Diencephalon (tissue), 1 donor: ENCODE results near the gene PRAMEF2. TPM values are rescaled to one million over a fixed set of nuclear protein-coding genes. Genes with fewer than 3 reads are reported as not detected.

ENCODE experiments used
- total RNA-seq: library from RNA; depleted of rRNA; stranded (reverse); fragments of >200 nt; gene quantifications from one replicate; pipeline ENCODE4 v1.2.3, GENCODE V29; 2014

Gene PRAMEF2, protein sequence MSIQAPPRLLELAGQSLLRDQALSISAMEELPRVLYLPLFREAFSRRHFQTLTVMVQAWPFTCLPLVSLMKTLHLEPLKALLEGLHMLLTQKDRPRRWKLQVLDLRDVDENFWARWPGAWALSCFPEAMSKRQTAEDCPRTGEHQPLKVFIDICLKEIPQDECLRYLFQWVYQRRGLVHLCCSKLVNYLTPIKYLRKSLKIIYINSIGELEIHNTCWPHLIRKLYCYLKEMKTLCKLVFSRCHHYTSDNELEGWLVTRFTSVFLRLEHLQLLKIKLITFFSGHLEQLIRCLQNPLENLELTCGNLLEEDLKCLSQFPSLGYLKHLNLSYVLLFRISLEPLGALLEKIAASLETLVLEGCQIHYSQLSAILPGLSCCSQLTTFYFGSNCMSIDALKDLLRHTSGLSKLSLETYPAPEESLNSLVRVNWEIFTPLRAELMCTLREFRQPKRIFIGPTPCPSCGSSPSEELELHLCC
- not detected for total RNA-seq

DNA sequence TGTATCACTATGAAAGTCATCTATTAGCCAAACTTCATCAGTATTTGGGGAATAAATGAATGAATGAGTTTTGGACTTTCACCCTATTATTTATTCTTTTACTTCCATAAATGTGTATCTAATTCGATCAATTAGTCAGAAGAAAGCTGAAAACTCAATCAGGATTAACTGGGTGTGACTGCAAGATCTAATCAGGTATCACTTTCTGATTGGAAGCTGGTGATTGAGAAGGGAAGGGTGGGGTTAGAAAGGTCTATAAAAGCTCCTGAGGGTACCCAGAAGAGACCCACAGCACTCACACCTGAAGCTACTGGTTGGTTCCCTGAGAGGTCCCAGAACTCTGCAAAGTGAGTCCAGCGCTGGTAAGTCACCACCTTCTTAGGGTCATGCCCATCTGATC lies at the start of gene PRAMEF2:
Gene PRAMEF2 (plus strand): TSS at position 301 of the 400 bp plus-strand sequence. CDS start 1,924 bp downstream, outside the sequence.

DNA sequence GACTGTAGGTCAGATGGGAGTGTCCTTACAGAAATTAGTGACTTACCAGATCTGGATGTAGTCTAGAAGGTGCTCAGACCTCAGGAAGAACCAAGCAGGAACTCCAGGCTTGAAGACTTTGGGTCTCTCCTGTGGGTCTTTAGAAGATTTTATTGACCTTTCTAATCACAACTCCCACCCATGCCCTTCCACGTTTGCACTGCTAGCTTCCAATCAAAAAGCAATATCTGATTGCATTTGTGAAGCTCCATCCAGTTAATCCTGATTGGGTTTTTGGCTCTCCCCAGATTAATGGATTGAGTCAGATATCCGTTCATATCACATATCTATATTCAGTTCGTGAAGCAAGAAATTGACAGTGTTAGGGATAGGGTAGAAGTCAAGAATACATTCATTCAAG lies 25.6 kb upstream of the PRAMEF2 start, which contains the start of gene PRAMEF11:
Gene PRAMEF11 (minus strand): TSS at position 101 of the 400 bp plus-strand sequence. CDS start 2,621 bp downstream, outside the sequence.

DNA sequence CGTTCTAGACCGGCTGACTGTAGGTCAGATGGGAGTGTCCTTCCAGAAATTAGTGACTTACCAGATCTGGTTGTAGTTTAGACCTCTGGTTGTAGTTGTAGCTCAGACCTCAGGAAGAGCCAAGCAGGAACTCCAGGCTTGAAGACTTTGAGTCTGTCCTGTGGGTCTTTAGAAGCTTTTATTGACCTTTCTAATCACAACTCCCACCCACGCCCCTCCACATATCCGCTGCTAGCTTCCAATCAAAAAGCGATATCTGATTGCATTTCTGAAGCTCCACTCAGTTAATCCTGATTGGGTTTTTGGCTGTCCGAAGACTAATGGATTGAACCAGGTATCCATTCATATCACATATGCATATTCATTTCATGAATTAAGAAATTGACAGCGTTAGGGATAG lies 8.3 kb upstream of the PRAMEF2 start, which contains the start of gene HNRNPCL1:
Gene HNRNPCL1 (minus strand): TSS at position 101 of the 400 bp plus-strand sequence. CDS start 431 bp downstream, outside the sequence.

DNA sequence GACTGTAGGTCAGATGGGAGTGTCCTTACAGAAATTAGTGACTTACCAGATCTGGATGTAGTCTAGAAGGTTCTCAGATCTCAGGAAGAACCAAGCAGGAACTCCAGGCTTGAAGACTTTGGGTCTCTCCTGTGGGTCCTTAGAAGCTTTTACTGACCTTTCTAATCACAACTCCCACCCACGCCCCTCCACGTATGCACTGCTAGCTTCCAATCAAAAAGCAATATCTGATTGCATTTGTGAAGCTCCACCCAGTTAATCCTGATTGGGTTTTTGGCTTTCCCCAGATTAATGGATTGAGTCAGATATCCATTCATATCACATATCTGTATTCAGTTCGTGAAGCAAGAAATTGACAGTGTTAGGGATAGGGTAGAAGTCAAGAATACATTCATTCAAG lies 29.2 kb downstream of the PRAMEF2 start, which contains the start of gene PRAMEF4:
Gene PRAMEF4 (minus strand): TSS at position 101 of the 400 bp plus-strand sequence. CDS start 2,807 bp downstream, outside the sequence.

DNA sequence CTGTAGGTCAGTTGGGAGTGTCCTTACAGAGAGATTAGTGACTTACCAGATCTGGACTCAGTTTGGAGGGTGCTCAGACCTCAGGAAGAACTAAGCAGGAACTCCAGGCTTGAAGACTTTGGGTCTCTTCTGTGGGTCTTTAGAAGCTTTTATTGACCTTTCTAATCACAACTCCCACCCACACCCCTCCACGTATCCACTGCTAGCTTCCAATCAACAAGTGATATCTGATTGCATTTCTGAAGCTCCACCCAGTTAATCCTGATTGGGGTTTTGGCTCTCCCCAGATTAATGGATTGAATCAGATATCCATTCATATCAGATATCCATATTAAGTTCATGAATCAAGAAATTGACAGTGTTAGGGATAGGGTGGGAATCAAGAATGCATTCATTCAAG lies 41.3 kb downstream of the PRAMEF2 start, which contains the start of gene PRAMEF10:
Gene PRAMEF10 (minus strand): TSS at position 101 of the 400 bp plus-strand sequence. CDS start 2,423 bp downstream, outside the sequence.

Other genes with a start within 250 kb of the PRAMEF2 start
- gene DHRS3, start 238.9 kb upstream of the PRAMEF2 start, total RNA-seq: 28.4 TPM
- gene AADACL4, start 213.0 kb upstream of the PRAMEF2 start, total RNA-seq: not detected
- gene AADACL3, start 141.0 kb upstream of the PRAMEF2 start, total RNA-seq: not detected
- 3.0 TPM for gene CFAP107, start 110.9 kb upstream of the PRAMEF2 start, total RNA-seq
- not detected for gene PRAMEF12, start 83.3 kb upstream of the PRAMEF2 start, total RNA-seq
- gene PRAMEF1, start 65.7 kb upstream of the PRAMEF2 start, total RNA-seq: not detected
- gene PRAMEF11, start 25.7 kb upstream of the PRAMEF2 start, total RNA-seq: not detected
- gene HNRNPCL1, start 8.4 kb upstream of the PRAMEF2 start, total RNA-seq: not detected
- not detected for gene PRAMEF4, start 29.1 kb downstream of the PRAMEF2 start, total RNA-seq
- not detected for gene PRAMEF10, start 41.2 kb downstream of the PRAMEF2 start, total RNA-seq
- gene PRAMEF7, start 59.5 kb downstream of the PRAMEF2 start, total RNA-seq: not detected
- not detected for gene PRAMEF6, start 90.5 kb downstream of the PRAMEF2 start, total RNA-seq
- not detected for gene PRAMEF27, start 199.5 kb downstream of the PRAMEF2 start, total RNA-seq
- gene HNRNPCL3, start 203.7 kb downstream of the PRAMEF2 start, total RNA-seq: not detected
- gene PRAMEF25, start 213.7 kb downstream of the PRAMEF2 start, total RNA-seq: not detected